ENCODE results near the gene GUCD1.

- no peak for TF ChIP-seq POLR2A (IDR thresholded peaks at IDR 0.05)
- no peak for TF ChIP-seq CTCF (IDR thresholded peaks at IDR 0.05)
These were observed 21.8 kb upstream of the GUCD1 start for GRCh38 chr22:24576778-24577177.

Data from adrenal gland (tissue), 5 donors.